Heart left ventricle (tissue), 16 donors: ENCODE data around the gene TMED5. TPM values are rescaled to one million over a fixed set of nuclear protein-coding genes. Genes with fewer than 3 reads are reported as not detected.

ENCODE experiments used
- ATAC-seq, 4 donors: fragments of 200-7000 bp; cut with Tn5 transposase; one replicate each; pipeline ENCODE4 v1.9.1; 2020 to 2022; ENCODE audit warnings: moderate library complexity in 4 of 4, mild to moderate bottlenecking in 3 of 4, moderate number of reproducible peaks in 1 of 4
- DNase-seq, 5 donors: peaks; one replicate each; pipeline ENCODE4 v3.0.0-alpha.2; 2020
- H3K27ac ChIP-seq, 12 donors: fragments of 200-600 bp; sonication (generic) in 4 of 12; one replicate each; pipeline versions ENCODE4 v1.5.0 to v1.8.0; 2016 to 2022; ENCODE audit warnings: mild to moderate bottlenecking in 2 of 12
- H3K27me3 ChIP-seq, 9 donors: fragments of 200-600 bp; sonication (generic) in 2 of 9; one replicate each; pipeline versions ENCODE4 v1.5.1 to v1.8.0; 2016 to 2022; ENCODE audit warnings: mild to moderate bottlenecking in 3 of 9
- H3K36me3 ChIP-seq, 9 donors: fragments of 200-600 bp; sonication (generic) in 2 of 9; one replicate each; pipeline versions ENCODE4 v1.5.0 to v1.8.0; 2018 to 2022; ENCODE audit warnings: mild to moderate bottlenecking in 2 of 9
- H3K4me1 ChIP-seq, 12 donors: fragments of 200-600 bp; sonication (generic) in 4 of 12; one replicate each; pipeline versions ENCODE4 v1.5.0 to v1.8.0; 2016 to 2022; ENCODE audit warnings: mild to moderate bottlenecking in 3 of 12
- H3K4me3 ChIP-seq, 12 donors: fragments of 200-600 bp; sonication (generic) in 4 of 12; one replicate each; pipeline versions ENCODE4 v1.5.0 to v1.8.0; 2017 to 2022; ENCODE audit warnings: mild to moderate bottlenecking in 9 of 12, moderate library complexity in 4 of 12
- H3K9me3 ChIP-seq, 12 donors: fragments of 200-600 bp; sonication (generic) in 4 of 12; one replicate each; pipeline versions ENCODE4 v1.5.0 to v1.8.0; 2016 to 2022; ENCODE audit warnings: mild to moderate bottlenecking in 1 of 12
- CTCF ChIP-seq, 12 donors: fragments of 200-600 bp; sonication (generic) in 4 of 12; IDR thresholded peaks; one replicate each; pipeline versions ENCODE4 v1.5.0 to v1.8.0; 2018 to 2022; ENCODE audit warnings: antibody characterized with exemption in 12 of 12, mild to moderate bottlenecking in 5 of 12
- POLR2A ChIP-seq, 2 donors: fragments of 450-650 bp; IDR thresholded peaks; one replicate each; pipeline ENCODE4 v1.6.1; 2017; ENCODE audit warnings: antibody characterized with exemption in 2 of 2, mild to moderate bottlenecking in 2 of 2, moderate library complexity in 2 of 2
- WGBS, 4 donors: extraction: QIAGEN DNeasy Blood & Tissue Kit in 2 of 4; methylation state at CpG; one replicate each; pipeline versions ENCODE4 v1.1.5 to v1.1.7; 2013 to 2018; 5-methylcytosine and 5-hydroxymethylcytosine counted together
- intact Hi-C, 10 donors: fragments of 100-400 bp; cut with DNase I; formaldehyde crosslinking; loops; one replicate each; pipeline versions ENCODE4 v1.11.1 to v1.14.2; 2022
- polyA plus RNA-seq, 2 donors: library from polyadenylated mRNA; stranded (reverse); fragments of 200-250 nt; gene quantifications; one replicate each; pipeline ENCODE4 v1.2.3, GENCODE V29; 2013
- total RNA-seq, 9 donors: library from RNA; depleted of rRNA in 2 of 9; stranded (reverse); fragments of >200 nt in 2 of 9; fragmentation: NEBNext Ultra II Directional in 3 of 9; extraction: Animal tissue kit (Norgen Biotek cat#: 25700) in 3 of 9; gene quantifications; one replicate each; pipeline versions ENCODE4 v1.1.0 to v1.2.4, GENCODE V29; 2016 to 2023
- donor health status: ischemic (EF 13 %, LVEDD 7.1; RV severe dilation, severe dysfunction).
- donor health status: healthy with polysubstance abuse.
- donor health status: DM: no; HTN: yes; CAD: no.
- donor health status: DM: no; HTN: no; CAD: no.
- donor health status: ischemic (EF 25% LVEDD 6.9; RV normal size, moderate dysfunction).
- donor health status: ischemic (EF 25% LVEDD 5.7; RV mildly dilated, moderate dysfunction).
- donor health status: healthy.
- donor health status: DM: yes; HTN: yes; CAD: no.
- donor health status: ischemic (EF 35%, LVEDD 5.7; RV mildly dilated, moderate dysfunction).
- donor health status: nonischemic (EF 11% LVEDD 7.7; RV severe dilation, severe dysfunction).
- donor health status: DM: yes; HTN: yes; CAD: no.
- donor health status: PGD.
- donor health status: ischemic (EF 29% LVEDD 5.4; RV normal size, mild dysfunction).
- donor health status: nonischemic (EF 23%, LVEDD 6.1; RV moderate dilation, normal function).

Gene TMED5
- total and polyA plus RNA-seq, 11 donors, result 9.2 to 95.3 (median 55.0) TPM

- Histone ChIP-seq H3K36me3 (peaks cover 0 to 96% (median 88%) of the 10 kb centered on the region in 9 donors), H3K4me3 (no peak overlapping the region), H3K9me3 (no peaks in the 10 kb centered on the region), H3K27me3 (no peaks in the 10 kb centered on the region), H3K27ac (no peak overlapping the region), H3K4me1 (peaks cover 0 to 7% (median 0%) of the 10 kb centered on the region in 12 donors)
- TF ChIP-seq CTCF (IDR thresholded peaks at IDR 0.05) (no peak), POLR2A (IDR thresholded peaks at IDR 0.05) (no peak)
- ATAC-seq (no peak), DNase-seq (no peak)
- WGBS, 4 donors, result 89 to 93% (median 91%) methylated on average over 2 of the region's 2 CpGs
- intact Hi-C loops, result no loop called here
Observed at GRCh38 chr1:93152835-93153234, 27.4 kb downstream of the TMED5 start.

- H3K4me1 ChIP-seq, result peaks cover 0 to 7% (median 0%) of the 10 kb centered on the region in 12 donors
- intact Hi-C loops, result no loop called here
- H3K36me3 ChIP-seq, result peaks cover 0 to 83% (median 74%) of the 10 kb centered on the region in 9 donors
- H3K4me3 ChIP-seq, result no peak overlapping the region
- no peak for TF ChIP-seq CTCF (IDR thresholded peaks at IDR 0.05)
- TF ChIP-seq POLR2A (IDR thresholded peaks at IDR 0.05), result no peak
- no peak for DNase-seq
- H3K9me3 ChIP-seq, result no peaks in the 10 kb centered on the region
- no peaks in the 10 kb centered on the region for H3K27me3 ChIP-seq
- no peak overlapping the region for H3K27ac ChIP-seq
- no peak for ATAC-seq
Observed at GRCh38 chr1:93151474-93151873, 28.7 kb downstream of the TMED5 start.

GRCh38 chr1:93150729-93151128 is 29.5 kb downstream of the TMED5 start:
- no peak overlapping the region for H3K27ac ChIP-seq
- no peaks in the 10 kb centered on the region for H3K27me3 ChIP-seq
- peaks cover 0 to 76% (median 66%) of the 10 kb centered on the region in 9 donors for H3K36me3 ChIP-seq
- H3K4me3 ChIP-seq, result no peak overlapping the region
- peaks cover 0 to 7% (median 0%) of the 10 kb centered on the region in 12 donors for H3K4me1 ChIP-seq
- DNase-seq, result no peak
- no peak for TF ChIP-seq CTCF (IDR thresholded peaks at IDR 0.05)
- ATAC-seq, result no peak
- intact Hi-C loops, result no loop called here
- no peaks in the 10 kb centered on the region for H3K9me3 ChIP-seq
- 66 to 77% (median 69%) methylated on average over 1 of the region's 1 CpG for WGBS, 4 donors

- no peak for DNase-seq
- WGBS, 4 donors, result 50 to 61% (median 52%) methylated on average over 7 of the region's 7 CpGs
- TF ChIP-seq CTCF (IDR thresholded peaks at IDR 0.05), result no peak
- TF ChIP-seq POLR2A (IDR thresholded peaks at IDR 0.05), result no peak
- Histone ChIP-seq H3K27me3 (no peaks in the 10 kb centered on the region), H3K36me3 (peaks cover 0 to 48% (median 41%) of the 10 kb centered on the region in 9 donors), H3K4me1 (peaks cover 0 to 7% (median 0%) of the 10 kb centered on the region in 12 donors), H3K4me3 (no peak overlapping the region), H3K9me3 (no peaks in the 10 kb centered on the region), H3K27ac (no peak overlapping the region)
- intact Hi-C loops, result no loop called here
- peak in 1 of 4 donors; percentile 7 for ATAC-seq
Observed at GRCh38 chr1:93148001-93148400, 32.2 kb downstream of the TMED5 start.
